ENCODE results near the gene ACTL6A. TPM values are rescaled to one million over a fixed set of nuclear protein-coding genes. Genes with fewer than 3 reads are reported as not detected.
"Not testable (repeated sequence)": the region's sequence is repeated elsewhere in the genome, so short reads cannot be mapped to it uniquely, and the experiment has no call there.

Gene ACTL6A
- 10 to 100 TPM; 12.1 to 27.8 (median 21.0) TPM for total RNA-seq

DNA sequence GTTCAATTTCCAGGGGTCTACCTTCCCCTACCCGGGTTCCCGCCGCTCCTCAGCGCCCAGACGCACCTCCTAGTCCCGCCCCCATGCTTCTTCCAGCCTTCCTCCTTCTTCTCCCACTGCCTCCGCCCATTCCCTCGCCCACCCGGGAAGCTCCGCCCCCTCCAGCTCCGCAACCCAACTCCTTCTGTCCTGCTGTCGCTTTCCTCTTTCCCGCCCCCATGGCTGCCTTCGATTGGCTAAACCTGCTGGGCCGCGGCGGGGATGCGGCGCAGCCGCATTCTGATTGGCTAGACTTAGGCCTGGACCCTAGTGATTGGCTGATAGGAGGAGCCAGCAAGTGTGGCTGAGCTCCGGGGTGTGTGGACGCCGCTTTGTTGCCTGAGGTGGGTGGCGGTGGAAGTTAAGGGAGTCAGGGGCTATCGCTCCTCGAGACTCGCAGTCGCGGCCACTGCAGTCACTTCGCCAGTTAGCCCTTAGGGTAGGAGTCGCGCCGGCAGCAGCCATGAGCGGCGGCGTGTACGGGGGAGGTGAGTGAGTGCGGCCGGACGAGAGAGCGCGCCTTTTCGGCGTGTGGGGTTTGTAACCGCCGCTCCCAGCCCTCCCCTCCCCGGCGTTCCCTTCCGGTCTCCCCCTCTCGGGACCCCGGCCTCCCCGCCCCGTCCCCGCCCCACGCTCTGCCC is at the start of gene ACTL6A:
Gene ACTL6A (plus strand): TSS at position 336 of the 680 bp plus-strand sequence. CDS start 167 bp downstream, at position 503.
- Histone ChIP-seq H3K27me3 (no peaks in the 10 kb centered on the region), H3K36me3 (no peaks in the 10 kb centered on the region), H3K4me1 (peaks cover 8 to 12% of the 10 kb centered on the region in 2 donors), H3K27ac (peak within 1 kb of the TSS; percentile 86 to 92 (median 88)), H3K9me3 (no peaks in the 10 kb centered on the region), H3K4me3 (peak within 1 kb of the TSS; percentile 75 to 97 (median 86))
- peak; percentile 95 to 98 for ATAC-seq
- TF ChIP-seq, protein P1, sequence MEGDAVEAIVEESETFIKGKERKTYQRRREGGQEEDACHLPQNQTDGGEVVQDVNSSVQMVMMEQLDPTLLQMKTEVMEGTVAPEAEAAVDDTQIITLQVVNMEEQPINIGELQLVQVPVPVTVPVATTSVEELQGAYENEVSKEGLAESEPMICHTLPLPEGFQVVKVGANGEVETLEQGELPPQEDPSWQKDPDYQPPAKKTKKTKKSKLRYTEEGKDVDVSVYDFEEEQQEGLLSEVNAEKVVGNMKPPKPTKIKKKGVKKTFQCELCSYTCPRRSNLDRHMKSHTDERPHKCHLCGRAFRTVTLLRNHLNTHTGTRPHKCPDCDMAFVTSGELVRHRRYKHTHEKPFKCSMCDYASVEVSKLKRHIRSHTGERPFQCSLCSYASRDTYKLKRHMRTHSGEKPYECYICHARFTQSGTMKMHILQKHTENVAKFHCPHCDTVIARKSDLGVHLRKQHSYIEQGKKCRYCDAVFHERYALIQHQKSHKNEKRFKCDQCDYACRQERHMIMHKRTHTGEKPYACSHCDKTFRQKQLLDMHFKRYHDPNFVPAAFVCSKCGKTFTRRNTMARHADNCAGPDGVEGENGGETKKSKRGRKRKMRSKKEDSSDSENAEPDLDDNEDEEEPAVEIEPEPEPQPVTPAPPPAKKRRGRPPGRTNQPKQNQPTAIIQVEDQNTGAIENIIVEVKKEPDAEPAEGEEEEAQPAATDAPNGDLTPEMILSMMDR (IDR thresholded peaks at IDR 0.05 in 4 of 5, conservative IDR thresholded peaks at IDR 0.05 in 1 of 5), result no peak
- TF ChIP-seq POLR2A (IDR thresholded peaks at IDR 0.05), result peak; percentile 59 to 79
- in situ Hi-C loops (cut with MboI; ENCODE audit: low sequenced_read_pairs in 4 of 4) (loop anchor here in 3 of 4 donors (10.0 to 25.0 kb wide), 5 partner anchors 218 to 550 kb away; partner anchors contain the start of genes MFN1 (in 2 of the 3), PIK3CA (in 1 of the 3) and ZNF639 (in 1 of the 3)), intact Hi-C loops (cut with DNase I; ENCODE audit: low total_unique reads) (loop anchor here (1.0 to 10.0 kb wide), 7 partner anchors 42 to 548 kb away; partner anchors contain the start of genes GNB4, MFN1, MRPL47 and NDUFB5)
- peak; percentile 100 for DNase-seq

DNA sequence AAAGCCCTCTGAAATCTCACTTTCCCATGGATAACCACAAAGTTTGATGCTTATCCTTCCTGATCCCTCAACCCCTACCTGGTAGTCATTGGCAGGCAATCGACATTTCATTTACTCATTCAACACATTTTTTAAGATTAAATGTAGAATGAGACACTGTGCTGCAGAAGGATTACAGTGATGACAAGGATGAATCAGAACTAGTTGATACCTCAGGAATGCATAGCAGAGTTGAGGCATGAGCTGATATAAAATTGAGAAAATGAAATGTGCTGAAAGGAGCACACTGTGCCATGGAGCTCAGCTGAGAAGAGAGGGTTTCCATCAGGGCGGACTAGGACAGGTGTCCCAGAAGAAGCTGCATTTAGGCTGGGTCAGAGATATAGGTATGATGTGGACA is 48.9 kb upstream of the ACTL6A start:
- Histone ChIP-seq H3K27ac (no peak overlapping the region), H3K36me3 (no peaks in the 10 kb centered on the region), H3K9me3 (no peaks in the 10 kb centered on the region), H3K4me3 (no peak overlapping the region), H3K27me3 (no peaks in the 10 kb centered on the region), H3K4me1 (no peaks in the 10 kb centered on the region)
- intact Hi-C loops (cut with DNase I; ENCODE audit: low total_unique reads), result no loop called here
- no peak for ATAC-seq
- no peak for TF ChIP-seq POLR2A (IDR thresholded peaks at IDR 0.05)
- TF ChIP-seq, protein P1 (IDR thresholded peaks at IDR 0.05 in 4 of 5, conservative IDR thresholded peaks at IDR 0.05 in 1 of 5), result no peak
- no peak for DNase-seq
- in situ Hi-C loops (cut with MboI; ENCODE audit: low sequenced_read_pairs in 4 of 4), result no loop called here

DNA sequence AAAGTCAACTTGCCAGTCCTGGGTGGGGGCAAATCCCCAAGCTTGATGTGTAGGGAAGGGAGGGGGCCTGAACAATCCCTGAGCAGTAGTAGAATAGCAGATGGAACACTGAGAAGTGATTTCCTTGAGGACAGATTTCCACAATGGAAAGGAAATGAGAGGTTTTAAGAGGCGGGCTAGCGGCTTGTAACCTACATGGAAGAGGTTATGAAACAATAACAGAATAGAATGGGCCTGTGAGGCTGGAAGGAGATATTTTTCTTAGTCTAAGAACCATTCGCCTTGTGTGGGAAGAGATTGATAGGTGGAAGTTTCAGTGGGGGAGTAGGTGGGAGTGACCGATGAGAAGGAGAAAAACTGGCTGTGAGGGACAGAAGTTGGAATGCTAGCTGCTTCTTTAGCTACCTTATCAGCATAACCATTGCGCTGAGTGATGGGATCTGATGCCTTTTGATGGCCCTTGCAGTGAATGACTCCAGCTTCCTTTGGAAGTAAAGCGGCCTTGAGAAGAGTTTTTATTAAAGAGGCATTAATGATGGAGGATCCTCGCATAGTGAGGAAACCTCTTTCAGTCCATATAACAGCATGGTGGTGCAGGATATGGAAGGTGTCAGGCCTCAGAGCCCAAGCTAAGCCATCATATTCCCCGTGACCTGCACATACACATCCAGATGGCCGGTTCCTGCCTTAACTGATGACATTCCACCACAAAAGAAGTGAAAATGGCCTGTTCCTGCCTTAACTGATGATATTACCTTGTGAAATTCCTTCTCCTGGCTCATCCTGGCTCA is 46.1 kb upstream of the ACTL6A start:
- intact Hi-C loops (cut with DNase I; ENCODE audit: low total_unique reads); in situ Hi-C loops (cut with MboI; ENCODE audit: low sequenced_read_pairs in 4 of 4); H3K27me3 ChIP-seq; H3K4me1 ChIP-seq; DNase-seq; ATAC-seq; H3K36me3 ChIP-seq; H3K4me3 ChIP-seq; H3K27ac ChIP-seq; H3K9me3 ChIP-seq: not testable (repeated sequence)

- H3K27me3 ChIP-seq, result no peaks in the 10 kb centered on the region
- intact Hi-C loops (cut with DNase I; ENCODE audit: low total_unique reads) (no loop called here), in situ Hi-C loops (cut with MboI; ENCODE audit: low sequenced_read_pairs in 4 of 4) (no loop called here)
- no peaks in the 10 kb centered on the region for H3K9me3 ChIP-seq
- no peak overlapping the region for H3K4me3 ChIP-seq
- DNase-seq, result no peak
- no peak for ATAC-seq
- no peaks in the 10 kb centered on the region for H3K36me3 ChIP-seq
- H3K27ac ChIP-seq, result peak overlapping the region in 3 of 4 donors; percentile 38 to 43 (median 41)
- TF ChIP-seq POLR2A (IDR thresholded peaks at IDR 0.05), result no peak
- TF ChIP-seq, protein P1 (IDR thresholded peaks at IDR 0.05 in 4 of 5, conservative IDR thresholded peaks at IDR 0.05 in 1 of 5), result no peak
- peaks cover 4 to 8% of the 10 kb centered on the region in 2 donors for H3K4me1 ChIP-seq
Observed at GRCh38 chr3:179526482-179526881, 36.2 kb upstream of the ACTL6A start.

DNA sequence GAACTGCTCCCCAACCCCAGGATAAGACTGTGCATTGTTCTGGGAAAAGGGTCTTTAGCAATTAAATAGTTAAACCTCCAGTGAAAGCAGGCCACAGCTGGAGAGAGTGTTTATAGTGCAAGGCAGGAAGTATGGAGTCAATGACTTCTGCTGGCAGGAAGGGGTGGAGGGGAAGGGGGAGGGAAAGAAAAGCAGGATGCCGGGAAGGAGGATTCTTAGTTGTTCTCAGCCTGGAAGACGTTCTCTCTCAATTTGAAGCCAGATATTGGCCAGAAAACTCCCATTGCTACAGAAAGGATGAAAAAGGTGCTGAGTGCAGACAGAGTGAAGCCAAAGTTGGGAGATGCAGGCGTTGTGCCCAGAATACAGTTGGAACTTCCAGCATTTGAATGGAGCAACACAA is 35.7 kb upstream of the ACTL6A start:
- no peaks in the 10 kb centered on the region for H3K27me3 ChIP-seq
- no peaks in the 10 kb centered on the region for H3K9me3 ChIP-seq
- H3K4me1 ChIP-seq, result peaks cover 4 to 8% of the 10 kb centered on the region in 2 donors
- in situ Hi-C loops (cut with MboI; ENCODE audit: low sequenced_read_pairs in 4 of 4) (no loop called here), intact Hi-C loops (cut with DNase I; ENCODE audit: low total_unique reads) (no loop called here)
- ATAC-seq (peak; percentile 47 to 58), DNase-seq (peak; percentile 5 to 27)
- peak overlapping the region in 3 of 4 donors; percentile 13 to 41 (median 38) for H3K27ac ChIP-seq
- TF ChIP-seq POLR2A (IDR thresholded peaks at IDR 0.05), result no peak
- TF ChIP-seq, protein P1 (IDR thresholded peaks at IDR 0.05 in 4 of 5, conservative IDR thresholded peaks at IDR 0.05 in 1 of 5), result no peak
- no peak overlapping the region for H3K4me3 ChIP-seq
- no peaks in the 10 kb centered on the region for H3K36me3 ChIP-seq

All from gastrocnemius medialis (tissue), 4 donors.